CD4-positive, alpha-beta T cell treated with Interleukin-2 at 100 ng/mL for 4 hours (primary cell): ENCODE measurements around the gene NELL1.
"Not testable (repeated sequence)": the region's sequence is repeated elsewhere in the genome, so short reads cannot be mapped to it uniquely, and the experiment has no call there.

Source experiments
- DNase-seq: peaks from one replicate; pipeline ENCODE4 v3.0.0-alpha.2; 2020; ENCODE audit warnings: low spot score

The NELL1 gene

DNA sequence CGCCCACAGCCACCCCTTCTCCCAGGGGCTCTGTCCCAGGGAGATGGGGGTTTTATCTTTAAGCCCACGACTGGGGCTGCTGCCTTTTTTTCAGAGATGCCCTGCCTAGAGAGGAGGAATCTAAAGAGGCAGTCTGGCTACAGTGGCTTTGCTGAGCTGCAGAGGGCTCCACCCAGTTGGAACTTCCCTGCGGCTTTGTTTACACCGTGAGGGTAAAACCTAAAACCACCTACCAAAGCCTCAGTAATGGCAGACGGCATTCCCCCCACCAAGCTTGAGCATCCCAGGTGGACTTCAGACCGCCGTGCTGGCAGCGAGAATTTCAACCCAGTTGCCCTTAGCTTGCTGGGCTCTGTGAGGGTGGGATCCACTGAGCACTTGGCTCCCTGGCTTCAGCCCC lies 535.8 kb downstream of the NELL1 start:
- no peak for DNase-seq

DNA sequence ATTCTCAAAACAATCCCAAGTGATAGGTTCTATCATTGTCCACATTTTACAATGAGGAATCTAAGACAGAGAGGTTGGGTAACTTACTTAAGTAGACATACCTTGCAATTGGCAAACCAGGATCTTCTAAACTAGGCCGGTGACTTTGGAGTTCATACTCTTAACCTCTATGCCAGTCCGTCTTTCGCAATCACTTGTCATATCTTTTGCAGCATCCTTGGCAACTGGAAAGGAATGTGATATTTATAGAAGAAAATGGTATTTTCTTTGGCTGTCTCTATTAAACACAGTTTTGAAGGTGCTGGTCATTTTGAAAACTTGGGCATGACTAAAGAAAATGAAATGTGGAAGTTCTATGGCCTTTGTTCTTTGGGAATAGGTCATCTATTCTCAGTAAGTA lies 556.5 kb downstream of the NELL1 start:
- DNase-seq: no peak

DNA sequence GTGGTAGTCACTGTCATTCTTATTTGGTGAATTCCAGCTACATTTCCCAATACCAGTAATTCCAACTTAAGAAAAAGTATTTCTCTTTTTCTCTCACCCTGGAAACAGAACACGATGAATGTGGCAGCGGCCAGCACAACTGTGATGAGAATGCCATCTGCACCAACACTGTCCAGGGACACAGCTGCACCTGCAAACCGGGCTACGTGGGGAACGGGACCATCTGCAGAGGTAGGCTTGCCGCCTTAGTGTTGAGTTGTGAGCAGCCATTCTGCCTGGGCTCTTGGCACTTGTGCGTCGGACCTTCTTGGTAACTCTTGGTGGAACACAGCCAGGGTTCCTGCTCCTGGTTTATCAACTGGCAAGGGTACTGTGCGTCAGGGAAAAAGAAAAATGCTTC lies 559.8 kb downstream of the NELL1 start:
- no peak for DNase-seq

DNA sequence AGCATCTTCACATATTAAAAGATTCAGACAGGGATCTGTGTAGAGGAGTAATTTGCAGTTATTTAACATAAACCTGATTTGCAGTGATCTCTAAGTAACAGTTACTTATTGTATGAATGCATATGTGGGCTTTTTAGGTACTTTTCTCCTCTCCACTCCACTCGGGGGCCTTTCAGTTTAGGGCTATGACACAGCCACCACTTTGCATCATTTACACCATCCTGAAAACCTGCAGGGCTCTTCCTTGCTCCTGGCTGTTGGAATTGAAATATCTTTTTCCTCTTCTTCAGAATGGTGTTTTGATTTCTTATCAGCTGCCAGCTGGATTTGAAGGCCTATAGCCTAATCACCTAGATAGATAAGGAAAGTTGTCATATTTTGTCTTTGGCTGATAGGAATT lies 580.8 kb downstream of the NELL1 start:
- no peak for DNase-seq

DNA sequence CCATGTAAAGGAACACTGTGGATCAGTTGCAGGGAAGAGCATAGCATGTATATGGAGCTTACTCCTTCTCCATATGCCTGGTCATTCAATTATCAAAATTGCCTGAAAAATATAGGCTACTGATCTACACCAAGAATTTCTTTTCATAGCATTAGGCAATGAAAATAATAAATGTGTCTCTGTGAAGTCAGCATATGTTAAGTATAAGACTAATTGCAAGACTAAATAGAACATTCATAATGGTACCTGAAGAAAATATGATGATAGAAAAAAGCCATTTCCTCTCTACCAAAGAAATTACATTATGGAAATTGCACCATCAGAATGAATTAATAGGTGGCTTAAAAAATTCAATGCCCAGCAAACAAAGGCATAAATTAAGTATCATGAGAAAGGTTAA lies 584.7 kb downstream of the NELL1 start:
- DNase-seq: no peak

DNA sequence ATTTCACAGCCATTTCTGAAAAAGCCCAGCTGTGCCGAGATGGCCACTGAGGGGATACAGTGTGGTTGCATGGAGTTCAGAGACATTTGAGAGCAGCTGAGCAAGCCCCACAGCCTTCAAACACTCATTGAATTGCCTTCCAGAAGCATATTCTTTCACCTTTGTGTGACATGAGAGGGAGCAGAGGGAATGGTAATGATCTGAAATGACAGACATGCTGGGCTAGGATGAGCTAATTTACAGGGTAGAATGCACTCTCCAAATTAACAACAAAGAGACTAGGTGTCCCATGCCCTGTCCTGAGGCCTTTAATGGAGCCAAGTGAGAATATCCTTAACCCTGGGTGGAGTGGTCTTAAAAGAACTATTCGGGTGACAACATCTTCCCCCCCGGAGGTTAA lies 585.4 kb downstream of the NELL1 start:
- no peak for DNase-seq

DNA sequence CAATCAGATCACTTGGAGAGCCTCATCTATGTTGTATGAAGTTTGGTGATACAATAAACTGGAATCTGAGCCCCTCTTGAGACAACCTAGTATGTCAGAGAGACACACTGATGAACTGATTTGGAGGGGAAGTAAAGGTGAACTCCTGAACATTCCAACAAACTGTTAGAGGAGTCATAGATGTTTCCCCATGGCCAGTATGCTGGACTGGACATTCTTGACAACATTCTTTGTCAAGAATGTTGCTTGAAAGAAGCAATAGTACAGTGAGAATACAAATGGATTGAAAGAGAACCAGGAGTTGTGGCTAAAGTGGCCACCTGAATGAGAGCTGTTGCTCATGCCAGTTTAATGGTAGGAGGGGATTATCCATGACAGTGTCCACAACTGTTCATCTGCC lies 588.1 kb downstream of the NELL1 start:
- no peak for DNase-seq

DNA sequence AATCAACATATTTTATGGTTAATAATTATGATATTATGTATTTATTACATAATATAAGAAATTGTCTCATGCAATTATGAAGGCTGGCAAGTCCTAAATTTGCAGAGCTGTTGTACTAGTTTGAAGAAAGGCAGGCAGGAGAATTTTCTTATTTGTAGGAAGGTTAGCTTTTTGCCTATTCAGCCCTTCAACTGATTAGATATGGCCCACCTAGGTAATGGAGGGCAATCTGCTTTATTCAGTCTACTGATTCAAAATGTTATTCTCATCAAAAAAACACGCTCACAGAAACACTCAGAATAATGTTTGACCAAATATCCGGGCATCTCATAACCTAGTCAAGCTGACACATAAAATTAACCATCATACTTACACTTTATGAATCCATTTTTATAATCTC lies 589.0 kb downstream of the NELL1 start:
- no peak for DNase-seq

DNA sequence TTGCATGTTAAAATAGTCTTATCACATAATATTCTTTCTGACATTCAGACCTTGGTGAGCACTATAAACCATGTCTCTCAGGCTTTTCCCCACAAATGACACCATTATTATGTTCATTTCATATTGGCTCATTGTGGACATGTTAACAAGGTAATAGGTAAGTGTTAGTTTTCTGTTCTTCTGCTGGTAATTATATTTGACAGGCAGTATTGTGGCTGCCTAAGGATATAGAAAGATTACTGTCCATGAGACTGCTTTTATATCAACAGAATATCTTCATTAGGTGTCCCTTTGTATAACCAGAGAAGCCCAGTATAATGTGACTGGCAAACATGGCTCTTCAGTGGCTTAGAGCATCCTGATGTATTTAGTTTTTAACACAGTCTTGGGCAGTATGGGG lies 590.7 kb downstream of the NELL1 start:
- DNase-seq: no peak

DNA sequence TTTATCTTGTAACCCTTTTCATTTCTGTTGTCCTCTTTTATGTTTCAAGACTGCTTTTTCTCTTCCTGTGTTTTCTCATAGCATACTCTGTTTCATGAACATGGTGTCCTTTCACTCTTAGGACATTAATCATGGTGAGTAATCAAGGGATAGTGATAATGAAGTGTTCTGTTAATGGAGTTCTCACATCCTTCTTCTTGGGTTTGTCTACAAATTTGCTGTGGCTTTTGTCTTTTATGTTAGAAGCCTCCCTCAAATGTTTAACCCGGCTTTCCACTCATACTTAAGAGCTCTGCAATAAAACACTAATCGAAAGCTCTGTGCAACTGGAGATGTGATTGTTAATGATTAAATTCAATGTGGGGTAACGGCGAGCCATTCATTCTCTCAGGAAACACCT lies 593.6 kb downstream of the NELL1 start:
- DNase-seq: no peak

DNA sequence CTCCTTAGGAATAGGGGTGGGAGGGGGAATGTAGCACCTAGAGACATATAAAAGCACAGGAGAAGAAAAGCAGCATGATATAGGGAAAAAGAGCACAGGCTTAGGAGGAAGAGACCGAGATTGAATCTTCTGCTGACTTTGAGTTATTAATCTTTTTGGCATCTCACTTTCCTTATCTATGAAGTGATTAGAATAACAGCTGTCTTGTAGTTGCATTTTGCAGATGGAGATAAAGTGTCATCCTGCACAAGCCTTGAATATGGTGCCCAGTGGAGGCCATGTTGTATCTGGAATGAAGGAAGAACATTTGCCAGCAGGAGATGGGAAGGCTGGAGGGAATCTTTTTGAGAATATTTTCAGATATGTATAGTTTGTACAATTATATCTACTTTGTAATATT lies 594.7 kb downstream of the NELL1 start:
- DNase-seq: no peak

DNA sequence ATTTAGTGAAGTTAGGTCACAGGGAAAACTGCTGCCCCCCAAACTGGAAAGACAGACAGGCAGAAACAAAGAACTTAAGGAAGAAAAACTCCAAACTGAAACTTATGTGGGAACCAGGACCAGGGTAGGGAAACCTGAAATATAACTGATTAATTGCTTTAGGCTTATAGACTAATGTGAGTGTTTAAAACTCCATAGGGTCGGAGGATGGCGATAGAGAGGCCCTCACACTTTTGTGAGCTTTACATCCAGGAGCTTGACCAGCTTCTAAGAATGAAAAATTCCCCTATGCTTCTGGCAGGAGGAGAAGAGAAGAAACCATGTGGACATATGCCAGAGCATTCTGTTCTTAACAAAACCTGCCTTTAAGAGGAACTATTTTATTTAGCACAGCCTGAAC lies 598.6 kb downstream of the NELL1 start:
- DNase-seq: no peak

DNA sequence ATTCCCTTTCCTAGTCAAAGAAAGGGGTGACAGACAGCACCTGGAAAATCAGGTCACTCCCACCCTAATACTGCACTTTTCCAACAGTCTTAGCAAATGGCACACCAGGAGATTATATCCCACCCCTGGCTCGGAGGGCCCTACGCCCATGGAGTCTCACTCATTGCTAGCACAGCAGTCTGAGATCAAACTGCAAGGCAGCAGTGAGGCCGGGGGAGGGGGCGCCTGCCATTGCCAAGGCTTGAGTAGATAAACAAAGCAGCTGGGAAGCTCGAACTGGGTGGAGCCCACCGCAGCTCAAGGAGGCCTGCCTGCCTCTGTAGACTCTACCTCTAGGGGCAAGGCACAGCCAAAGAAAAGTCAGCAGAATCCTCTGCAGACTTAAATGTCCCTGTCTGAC lies 602.8 kb downstream of the NELL1 start:
- DNase-seq: not testable (repeated sequence)

DNA sequence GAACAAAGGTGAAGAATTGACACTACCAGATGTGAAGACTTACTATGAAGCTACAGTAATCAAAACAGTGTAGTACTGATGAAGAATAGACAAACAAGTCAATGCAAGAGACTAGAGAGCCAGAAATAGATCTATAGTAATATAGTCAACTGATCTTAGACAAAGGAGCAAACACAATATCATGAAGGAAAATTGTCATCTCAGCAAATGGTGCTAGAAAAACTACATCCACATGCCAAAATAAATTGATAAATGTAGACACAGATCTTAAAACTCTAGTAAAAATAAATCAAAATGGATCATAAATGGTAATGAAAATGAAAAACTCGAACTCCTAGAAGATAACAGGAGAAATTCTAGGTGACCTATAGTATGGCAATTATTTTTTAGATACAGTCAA lies 609.5 kb downstream of the NELL1 start:
- DNase-seq: no peak

DNA sequence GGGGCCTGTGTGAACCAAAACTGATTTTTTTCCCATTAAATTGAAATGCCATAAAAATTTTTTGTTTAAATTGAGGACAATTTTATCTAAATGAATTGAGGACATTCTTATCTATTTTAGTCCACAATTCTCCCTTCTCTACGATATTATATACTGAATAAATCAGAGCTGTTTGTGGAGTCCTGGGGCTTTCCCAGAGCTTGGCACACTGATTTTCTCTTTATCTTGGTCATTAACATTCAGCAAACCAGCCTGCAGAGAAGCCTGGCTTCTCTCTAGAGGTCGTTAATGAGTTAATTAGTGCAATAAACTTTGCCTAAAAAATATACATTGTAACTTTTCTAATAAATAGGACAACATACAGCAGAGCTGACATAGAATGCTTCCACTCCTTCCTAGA lies 615.7 kb downstream of the NELL1 start:
- no peak for DNase-seq

DNA sequence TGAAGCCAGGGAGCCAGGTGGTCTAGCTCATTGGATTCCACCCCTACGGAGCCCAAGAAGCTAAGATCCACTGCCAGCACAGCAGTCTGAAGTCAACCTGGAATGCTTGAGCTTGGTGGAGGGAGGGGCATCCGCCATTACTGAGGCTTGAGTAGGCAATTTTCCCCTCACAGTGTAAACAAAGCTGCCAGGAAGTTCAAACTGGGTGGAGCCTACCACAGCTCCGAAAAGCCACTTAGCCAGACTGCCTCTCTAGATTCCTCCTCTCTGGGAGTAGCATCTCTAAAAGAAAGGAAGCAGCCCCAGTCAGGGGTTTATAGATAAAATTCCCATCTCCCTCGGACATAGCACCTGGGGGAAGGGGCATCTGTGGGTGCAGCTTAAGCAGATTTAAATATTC lies 620.3 kb downstream of the NELL1 start:
- DNase-seq: no peak

DNA sequence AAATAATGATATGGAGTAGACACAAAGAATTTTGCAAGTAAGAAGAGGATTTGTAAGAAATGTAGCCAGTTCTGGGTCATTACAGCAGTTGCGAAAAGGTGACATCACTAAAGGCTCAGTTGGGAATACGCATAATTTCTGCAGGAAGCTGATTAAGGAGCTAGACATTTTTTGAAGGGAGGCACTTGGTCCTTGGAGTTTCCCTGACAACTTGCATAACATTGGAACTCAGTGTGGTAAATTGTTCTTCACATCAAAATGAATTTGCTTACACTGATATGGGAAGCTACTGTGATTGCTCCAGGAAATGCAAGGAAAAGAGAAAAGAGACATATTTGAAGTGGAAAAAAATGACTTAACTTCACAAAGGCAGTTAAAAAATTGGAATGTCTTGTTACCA lies 626.1 kb downstream of the NELL1 start:
- no peak for DNase-seq

DNA sequence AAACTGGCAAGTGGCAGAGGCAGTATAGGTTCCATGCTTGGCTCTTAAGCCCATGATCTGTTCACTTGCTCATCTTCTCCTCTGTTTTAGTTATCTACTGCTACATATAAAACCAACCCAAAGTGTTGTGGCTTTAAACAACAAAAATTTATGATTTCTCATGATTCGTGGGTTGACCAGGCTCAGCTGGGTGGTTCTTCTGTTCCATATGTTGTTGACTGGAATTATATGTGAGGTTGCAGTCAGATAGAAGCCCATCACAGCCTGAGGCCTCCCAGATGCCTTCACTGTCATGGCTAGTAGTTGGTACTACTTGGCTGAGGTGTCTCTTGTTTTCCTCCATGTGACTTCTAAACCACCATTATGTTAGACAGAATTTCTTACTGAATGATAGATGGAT lies 632.6 kb downstream of the NELL1 start:
- DNase-seq: no peak

DNA sequence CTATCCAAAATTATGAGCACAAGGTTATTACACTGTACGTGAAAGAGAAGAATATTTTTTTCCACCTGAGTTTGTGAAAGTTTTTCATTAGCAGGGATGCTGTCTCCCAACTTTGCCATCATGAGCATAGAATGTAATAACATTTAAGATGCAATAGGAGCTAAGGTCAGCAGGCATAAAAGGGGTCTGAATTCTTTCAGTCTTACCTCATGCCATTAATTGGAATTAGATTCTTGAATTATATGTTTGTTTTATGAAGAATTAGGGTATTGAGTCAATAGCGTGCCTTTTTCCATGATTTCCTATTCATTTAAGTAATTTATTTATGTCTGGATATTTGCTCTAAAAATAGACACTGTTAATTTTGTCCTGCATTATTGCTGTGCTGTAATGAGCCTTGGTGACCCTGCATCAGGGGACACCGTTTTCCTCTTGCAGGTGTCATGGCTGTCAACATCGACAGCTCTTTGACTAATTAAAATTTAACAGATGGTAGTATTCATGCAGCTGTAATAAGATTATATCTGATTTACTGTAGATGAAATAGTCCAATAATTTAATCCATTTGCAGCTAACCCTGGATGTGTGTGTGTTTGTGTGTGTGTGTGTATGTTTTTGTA lies 637.5 kb downstream of the NELL1 start:
- no peak for DNase-seq

DNA sequence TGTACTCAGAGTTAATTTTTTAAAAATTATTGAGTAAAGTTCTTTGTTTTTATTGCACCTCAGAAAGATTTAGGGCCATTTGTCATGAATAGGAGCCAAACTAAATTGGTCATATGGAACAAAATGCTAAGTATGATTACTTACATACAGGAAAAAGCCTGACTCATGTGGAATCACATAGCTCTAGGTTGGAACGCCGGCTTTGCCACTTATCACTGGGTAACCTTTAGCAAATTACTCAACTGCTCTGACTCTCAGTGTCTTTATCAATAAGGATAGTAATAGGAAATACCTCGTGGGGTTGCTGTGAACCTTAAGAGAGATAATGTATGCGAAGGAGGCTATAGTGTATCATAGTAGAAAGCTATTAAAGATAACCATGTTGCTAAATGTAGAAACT lies 638.5 kb downstream of the NELL1 start:
- no peak for DNase-seq

DNA sequence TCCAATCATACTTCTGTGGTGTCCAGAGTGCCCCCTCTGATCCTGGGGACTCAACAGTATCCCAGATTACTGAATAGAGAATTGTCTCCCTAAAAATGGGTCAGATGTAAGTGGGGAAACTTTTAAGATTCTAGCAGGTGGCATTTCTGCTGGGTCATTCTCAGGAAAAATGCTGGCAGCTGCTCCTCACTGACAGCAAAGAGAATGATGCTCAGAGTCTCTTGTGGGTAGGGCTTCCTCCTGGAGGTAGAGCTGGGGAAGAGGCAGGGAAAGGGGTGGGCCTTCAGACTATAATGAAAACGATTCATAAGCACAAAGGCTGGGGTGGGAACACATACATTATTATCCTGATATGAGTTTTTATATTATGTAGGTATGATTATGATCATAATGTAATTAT lies 647.2 kb downstream of the NELL1 start:
- DNase-seq: no peak

DNA sequence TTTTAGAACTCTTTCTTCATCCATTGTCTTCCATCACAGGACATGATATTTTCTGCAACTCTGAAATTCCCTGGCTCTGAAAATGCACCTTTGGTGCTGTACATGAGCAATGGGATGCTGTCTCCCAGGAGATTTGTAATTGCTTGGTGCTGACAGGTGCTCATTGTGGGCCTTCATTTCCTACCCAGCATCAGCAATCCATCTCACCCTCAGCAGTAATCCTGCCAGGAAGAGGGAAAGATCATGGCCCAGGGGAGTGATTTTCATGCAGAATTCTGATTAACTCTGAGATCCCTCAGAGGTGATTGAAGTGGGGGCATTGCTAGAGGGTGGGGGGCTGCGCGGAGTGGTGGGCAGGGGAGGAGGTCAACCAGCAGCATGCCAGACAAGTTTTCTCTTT lies 651.7 kb downstream of the NELL1 start:
- no peak for DNase-seq

DNA sequence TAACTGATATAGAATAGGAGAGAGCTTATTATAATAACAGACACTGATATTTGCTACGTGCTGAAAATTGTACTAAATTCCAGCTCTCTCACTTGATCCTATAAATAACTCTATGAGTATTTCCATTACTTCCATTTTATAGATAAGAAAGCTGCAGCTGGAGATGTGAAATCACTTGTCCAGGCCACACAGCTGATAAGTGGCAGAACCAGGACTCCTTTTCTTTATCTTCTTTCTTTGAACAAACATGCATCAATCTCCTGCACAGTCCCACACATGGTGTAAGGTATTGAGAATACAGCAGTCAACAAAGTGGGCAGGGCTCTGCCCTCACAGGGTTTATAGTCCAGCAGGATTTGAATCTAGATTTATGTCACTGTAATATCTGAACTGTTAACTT lies 652.1 kb downstream of the NELL1 start:
- no peak for DNase-seq

DNA sequence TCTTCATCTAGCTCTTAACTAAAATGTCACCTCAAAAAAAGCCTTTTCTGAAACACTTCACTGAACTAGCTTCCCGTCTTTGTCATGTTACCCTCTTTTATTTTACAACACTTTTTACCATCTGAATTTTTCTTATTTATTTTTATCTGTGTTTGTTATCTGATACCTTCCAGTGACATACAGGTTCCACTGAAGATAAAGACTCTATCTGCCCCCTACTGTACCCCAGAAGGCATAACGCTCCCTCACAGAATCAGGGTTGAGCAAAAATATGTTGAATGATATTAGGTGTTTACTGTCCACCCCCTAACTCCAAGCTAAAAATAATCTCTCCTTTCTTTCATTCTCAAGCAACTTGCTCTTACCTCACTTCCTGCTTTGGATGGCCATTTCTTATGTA lies 654.2 kb downstream of the NELL1 start:
- DNase-seq: no peak

DNA sequence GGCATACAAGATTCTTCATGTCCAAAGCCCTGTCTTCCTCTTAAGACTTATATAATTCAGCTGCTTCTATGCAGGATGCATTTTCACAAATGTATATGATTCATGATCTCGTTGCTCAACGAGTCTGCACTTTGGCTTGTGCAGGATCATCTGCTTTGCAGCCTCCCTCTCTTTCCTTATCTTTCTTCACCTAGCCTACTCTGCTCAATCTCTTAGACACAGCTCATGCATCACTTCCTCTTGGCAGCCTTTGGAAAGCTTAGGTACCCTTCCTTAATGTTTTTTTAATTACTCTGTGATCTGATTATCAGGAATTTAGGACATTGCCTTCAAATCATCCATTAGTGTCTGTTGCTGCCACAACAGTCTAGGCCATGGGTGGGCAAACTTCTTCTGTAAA lies 673.8 kb downstream of the NELL1 start:
- DNase-seq: no peak
